Stromal cell of bone marrow (primary cell): ENCODE measurements around the gene TPRN.

ENCODE experiments used
- DNase-seq: peaks from one replicate; pipeline ENCODE4 v3.0.0-alpha.2; 2012; ENCODE audit warnings: low read depth

Gene TPRN

GRCh38 chr9:137173796-137174664, 26.5 kb downstream of the TPRN start:
- DNase-seq = no peak

- no peak for DNase-seq
These were observed 27.4 kb downstream of the TPRN start for GRCh38 chr9:137172901-137173795.

GRCh38 chr9:137171149-137171900, 29.2 kb downstream of the TPRN start:
- no peak for DNase-seq

GRCh38 chr9:137170486-137171148, 29.9 kb downstream of the TPRN start:
- no peak for DNase-seq

- no peak for DNase-seq
These were observed 30.6 kb downstream of the TPRN start, which contains the start of gene LRRC26 for GRCh38 chr9:137169896-137170358. Gene LRRC26 (minus strand): TSS chr9:137170051. CDS start chr9:137169943, 108 bp downstream.

GRCh38 chr9:137168904-137169856, 31.4 kb downstream of the TPRN start:
- DNase-seq = no peak

- DNase-seq = no peak
These were observed 32.0 kb downstream of the TPRN start for GRCh38 chr9:137168573-137168903.

GRCh38 chr9:137167747-137168572, 32.6 kb downstream of the TPRN start:
- DNase-seq = no peak

- no peak for DNase-seq
These were observed 33.2 kb downstream of the TPRN start for GRCh38 chr9:137167277-137167746.

GRCh38 chr9:137166380-137167229, 33.9 kb downstream of the TPRN start:
- DNase-seq = no peak

- DNase-seq = no peak
These were observed 35.2 kb downstream of the TPRN start for GRCh38 chr9:137165250-137165836.

GRCh38 chr9:137164370-137165249, 35.9 kb downstream of the TPRN start:
- no peak for DNase-seq

GRCh38 chr9:137163805-137164204, 36.7 kb downstream of the TPRN start:
- DNase-seq = no peak

- no peak for DNase-seq
These were observed 37.2 kb downstream of the TPRN start for GRCh38 chr9:137163365-137163715.

GRCh38 chr9:137162505-137163364, 37.8 kb downstream of the TPRN start:
- no peak for DNase-seq
